ENCODE data around the gene SLC35F3.

SLC35F3 gene

GRCh38 chr1:234369033-234369430 lies 464.6 kb downstream of the SLC35F3 start:
- no peak for DNase-seq (ENCODE audit: low spot score)

- DNase-seq (ENCODE audit: low spot score): no peak
Observed at GRCh38 chr1:234369784-234370183, 465.3 kb downstream of the SLC35F3 start.

- no peak for DNase-seq (ENCODE audit: low spot score)
Observed at GRCh38 chr1:234371414-234371813, 466.9 kb downstream of the SLC35F3 start.

DNA sequence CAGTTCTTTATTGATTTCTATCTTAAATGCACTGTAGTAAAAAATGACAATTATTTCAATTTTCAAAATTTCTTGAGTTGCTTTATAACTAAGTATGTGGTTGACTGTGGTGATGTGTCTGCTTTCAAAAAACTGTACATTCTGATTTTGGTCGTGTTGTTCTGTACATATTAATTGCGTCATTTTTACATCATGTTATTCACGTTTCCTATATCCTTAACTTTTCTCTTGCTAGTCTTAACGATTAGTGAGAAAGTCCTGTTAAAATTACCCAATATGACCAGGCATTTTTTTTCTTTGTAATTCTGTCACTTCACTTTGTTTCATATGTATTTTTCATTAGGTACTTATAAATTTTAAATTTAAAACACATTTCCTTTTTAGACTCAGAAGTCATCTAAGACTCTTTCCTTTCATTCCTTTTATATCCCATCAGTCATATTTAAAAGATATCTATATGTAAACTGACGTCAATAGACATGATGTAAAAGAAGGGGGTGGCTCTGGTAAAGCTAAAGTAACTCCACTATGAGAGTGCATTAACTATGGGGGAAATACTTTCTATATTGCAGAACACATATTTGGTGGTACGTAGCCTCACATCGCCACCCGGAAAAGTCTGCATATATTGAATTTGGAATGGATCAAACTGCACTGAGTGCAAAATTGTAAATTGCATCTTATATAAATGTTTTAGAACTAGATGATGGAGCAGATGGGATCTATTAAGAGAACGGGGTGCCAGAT lies 467.7 kb downstream of the SLC35F3 start:
- DNase-seq (ENCODE audit: low spot score): no peak

GRCh38 chr1:234373064-234373958 lies 468.8 kb downstream of the SLC35F3 start, which contains the start of gene COA6:
COA6 (plus strand) TSS chr1:234373456; CDS start chr1:234373467, 11 bp downstream.
- peak; percentile 92 for DNase-seq (ENCODE audit: low spot score)

- DNase-seq (ENCODE audit: low spot score): no peak
Observed at GRCh38 chr1:234373959-234374254, 469.4 kb downstream of the SLC35F3 start.
